ENCODE data around the gene GAS7.
A peak's percentile ranks its signal among the peaks of the same experiment; 100 is the strongest.

Gene GAS7

GRCh38 chr17:10135539-10136257 is 62.7 kb downstream of the GAS7 start:
- DNase-seq (ENCODE audit: low read depth) = no peak

DNA sequence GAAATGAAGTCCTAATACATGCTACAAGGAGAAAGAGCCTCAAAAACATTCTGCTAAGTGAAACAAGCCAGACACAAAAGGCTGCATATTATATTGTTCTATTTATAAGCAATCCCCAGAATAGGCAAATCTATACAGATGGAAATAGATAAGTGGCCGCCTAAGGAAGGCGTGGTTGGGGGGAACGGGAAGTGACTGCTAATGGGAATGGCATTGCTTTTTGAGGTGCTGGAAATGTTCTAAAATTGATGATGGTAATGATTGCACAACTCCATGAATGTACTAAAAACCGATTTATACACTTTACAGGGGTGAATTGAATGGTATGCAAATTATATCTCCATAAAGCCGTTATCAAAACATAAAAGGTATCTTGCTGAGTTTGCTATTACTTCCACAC is 67.7 kb downstream of the GAS7 start:
- DNase-seq (ENCODE audit: low read depth) = no peak

DNA sequence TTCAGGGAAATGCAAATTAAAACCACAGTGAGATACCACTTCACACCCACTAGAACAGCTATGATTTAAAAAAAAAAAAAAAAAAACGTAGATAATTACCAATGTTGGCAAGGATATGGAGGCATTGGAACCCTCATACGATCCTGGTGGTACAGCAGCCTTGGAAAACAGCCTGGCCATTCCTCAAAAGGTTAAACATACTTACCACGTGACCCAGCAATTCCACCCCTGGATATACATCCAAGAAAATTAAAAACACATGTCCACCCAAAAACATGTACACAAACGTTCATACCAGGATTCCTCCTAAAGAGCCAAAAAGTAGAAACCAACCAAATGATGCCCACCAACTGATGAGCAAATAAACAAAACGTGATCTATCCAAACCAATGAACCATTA is 68.1 kb downstream of the GAS7 start:
- no peak for DNase-seq (ENCODE audit: low read depth)

- DNase-seq (ENCODE audit: low read depth) = peak; percentile 89
These were observed 70.5 kb downstream of the GAS7 start for GRCh38 chr17:10127819-10128425.

DNA sequence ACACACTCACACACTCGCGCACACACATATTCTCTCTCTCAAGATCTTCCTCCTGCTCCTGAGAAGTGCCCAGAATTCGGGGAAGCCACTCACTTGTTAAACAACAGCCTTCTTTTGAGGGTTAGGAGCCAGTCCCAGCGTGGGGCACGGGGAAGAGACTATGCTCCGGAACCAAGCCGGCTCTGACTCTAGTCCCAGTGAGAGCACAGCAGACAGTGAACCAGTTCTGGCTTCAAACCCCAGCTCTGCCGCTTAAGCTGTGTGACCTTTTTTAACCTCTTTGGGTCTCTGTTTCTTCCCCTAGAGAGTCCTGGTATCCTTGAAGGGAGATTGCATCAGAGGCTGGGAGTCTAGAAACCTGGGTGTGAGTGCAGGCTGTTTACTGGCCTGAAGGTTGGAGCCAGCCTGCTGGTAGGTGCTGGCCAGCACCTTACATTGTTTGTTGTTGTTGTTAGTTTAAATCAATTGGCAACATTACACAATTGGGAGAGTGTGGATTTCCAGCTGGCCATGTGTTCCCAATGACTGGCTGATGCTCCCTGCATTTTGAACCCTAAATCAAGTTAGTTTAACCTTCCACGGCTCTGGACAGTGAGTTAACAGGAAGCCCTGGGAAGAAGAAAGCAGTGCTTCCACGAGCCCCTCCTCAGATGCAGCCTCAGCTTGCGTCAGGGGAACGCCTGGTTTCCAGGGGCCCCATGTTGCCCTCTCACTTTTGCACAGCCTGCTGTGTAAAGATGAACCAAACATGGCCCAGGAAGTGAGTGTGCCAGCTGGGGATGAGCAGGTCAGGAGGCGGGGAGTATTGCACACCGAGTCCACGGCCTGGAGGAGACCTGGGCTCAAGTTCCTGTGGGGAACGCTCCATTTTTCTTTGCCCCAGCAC is 71.5 kb downstream of the GAS7 start:
- no peak for DNase-seq (ENCODE audit: low read depth)

GRCh38 chr17:10126276-10126615 is 72.2 kb downstream of the GAS7 start:
- no peak for DNase-seq (ENCODE audit: low read depth)

GRCh38 chr17:10125531-10126275 is 72.7 kb downstream of the GAS7 start:
- DNase-seq (ENCODE audit: low read depth) = no peak

GRCh38 chr17:10123093-10123492 is 75.3 kb downstream of the GAS7 start:
- DNase-seq (ENCODE audit: low read depth) = no peak

DNA sequence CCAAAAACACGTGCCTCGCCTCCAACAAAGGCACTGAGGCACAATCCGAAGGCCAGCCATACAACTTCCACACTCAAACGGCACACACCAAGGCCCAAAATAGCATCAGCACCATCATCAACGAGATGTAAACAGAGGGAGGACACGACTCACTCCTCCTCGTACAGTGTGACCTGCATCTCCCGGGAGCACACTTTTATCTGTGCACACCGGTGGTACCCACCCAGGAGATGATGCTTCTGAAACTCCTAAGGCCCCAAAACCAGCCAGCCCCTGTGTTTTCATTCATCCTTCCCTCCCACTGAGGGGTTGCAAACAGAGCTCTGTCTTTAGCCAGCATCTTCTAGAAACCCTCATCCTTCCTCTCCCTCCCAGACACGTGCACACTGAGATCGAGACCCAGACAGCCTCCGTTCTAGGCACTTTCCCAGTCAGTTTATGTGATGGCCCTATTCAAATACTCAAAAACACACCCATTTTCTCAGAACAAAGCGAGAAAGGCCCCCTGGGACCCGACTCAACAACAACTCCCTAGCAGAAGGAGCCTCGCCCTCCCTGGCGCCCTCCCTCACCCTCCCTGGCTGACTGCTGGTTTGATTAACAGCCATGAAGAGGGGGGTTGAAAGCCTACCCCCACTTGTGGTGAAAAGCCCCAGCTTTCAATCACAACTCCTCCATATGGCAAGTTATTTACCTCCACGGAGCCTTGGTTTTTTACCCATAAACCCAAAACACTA is 76.3 kb downstream of the GAS7 start:
- no peak for DNase-seq (ENCODE audit: low read depth)

GRCh38 chr17:10120749-10121148 is 77.7 kb downstream of the GAS7 start:
- DNase-seq (ENCODE audit: low read depth) = no peak

DNA sequence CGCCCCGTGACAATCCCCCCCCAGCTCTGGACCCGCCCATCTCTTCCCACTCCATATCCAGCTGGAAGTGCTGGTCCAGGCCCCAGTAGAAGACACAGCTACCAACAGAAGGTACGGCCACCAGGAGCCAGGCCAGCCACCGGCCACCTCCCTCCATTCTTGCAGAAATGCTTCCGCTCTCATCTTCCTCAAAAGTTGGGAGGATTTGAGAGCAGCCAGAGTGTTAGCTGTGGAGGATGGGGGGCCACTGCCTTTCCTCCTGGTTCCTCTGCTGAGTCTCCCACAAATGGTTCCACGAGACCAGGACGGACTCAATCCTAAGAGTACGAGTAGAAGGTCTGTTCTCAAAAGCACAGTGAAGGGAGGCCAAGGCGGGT is 78.3 kb downstream of the GAS7 start:
- no peak for DNase-seq (ENCODE audit: low read depth)

DNA sequence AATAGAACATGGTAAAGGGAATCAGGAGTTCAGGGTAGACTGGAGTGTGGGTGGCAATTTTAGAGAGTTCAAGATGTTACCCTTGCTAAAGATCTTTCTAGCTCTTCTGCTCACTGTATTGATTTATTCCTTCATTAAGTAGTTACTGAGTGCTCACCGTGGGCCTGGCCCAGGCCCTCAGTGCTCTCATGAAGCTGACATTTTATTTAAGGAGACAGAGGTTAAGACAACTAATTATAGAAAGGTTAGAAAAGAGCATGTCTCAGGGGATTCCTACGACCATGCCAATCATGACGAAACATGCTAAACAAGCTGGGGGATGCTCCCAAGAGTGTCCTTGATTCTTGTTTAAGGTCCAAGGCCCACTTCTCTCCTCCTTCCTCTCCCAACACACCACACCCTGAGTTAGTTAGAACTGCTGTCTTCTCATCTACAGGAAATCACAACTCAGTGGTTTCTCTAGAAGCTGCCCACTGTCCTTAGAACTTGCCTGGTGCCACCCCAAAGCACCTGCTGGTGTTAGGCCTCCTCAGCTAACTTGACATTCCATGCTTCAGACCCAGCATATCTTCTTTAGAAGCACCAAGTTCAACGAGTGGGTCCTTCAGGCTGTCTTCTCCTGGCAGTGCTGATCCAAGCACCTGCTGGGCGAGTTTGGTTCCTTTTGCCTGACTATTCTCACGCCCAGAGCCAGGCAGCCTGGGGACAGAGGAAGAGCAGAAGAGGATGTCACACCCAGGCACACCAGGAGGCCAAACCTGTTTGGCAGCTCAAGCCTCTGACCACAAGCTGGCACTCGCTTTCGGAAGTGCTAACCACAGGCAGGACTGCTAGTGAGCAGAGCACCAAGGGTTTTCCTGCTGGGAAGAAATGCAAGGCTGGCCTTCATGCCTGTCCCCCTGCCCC is 79.0 kb downstream of the GAS7 start:
- DNase-seq (ENCODE audit: low read depth) = no peak

DNA sequence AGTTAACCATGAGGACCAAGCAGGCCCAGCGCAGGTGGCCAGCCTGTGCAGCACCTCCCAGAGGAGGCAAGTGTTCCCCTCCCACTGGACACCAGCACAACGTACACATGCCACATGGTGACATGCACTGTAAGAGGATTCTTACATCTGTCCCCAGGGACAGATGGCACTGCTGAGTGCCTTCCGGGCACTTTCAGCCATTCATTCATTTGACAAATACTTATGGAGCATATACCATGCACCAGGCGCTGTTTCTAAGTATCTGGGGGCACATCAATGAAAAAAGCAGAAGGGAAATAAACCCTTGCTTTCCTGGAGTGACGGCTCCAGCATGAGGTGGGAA is 79.6 kb downstream of the GAS7 start:
- DNase-seq (ENCODE audit: low read depth) = no peak

DNA sequence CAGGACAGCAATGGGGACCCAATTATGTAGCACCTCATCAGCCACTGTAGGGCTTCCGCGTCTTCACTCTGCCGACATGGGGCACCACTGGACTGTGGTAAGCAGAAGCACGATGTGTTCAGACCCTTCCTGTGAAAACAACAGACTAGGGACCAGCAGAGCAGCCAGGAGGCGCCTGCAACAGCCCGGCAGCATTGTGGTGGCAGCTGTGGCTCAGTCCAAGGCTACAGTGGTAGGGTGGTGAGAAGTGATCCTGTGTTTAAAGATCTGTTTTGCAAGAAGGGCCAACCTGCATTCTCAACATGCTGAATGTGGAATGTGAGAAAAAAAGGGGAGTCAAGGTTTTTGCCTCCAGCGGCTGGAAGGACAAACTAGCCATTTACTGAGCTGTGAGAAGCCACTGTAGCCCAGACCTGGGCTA is 80.8 kb downstream of the GAS7 start:
- no peak for DNase-seq (ENCODE audit: low read depth)

DNA sequence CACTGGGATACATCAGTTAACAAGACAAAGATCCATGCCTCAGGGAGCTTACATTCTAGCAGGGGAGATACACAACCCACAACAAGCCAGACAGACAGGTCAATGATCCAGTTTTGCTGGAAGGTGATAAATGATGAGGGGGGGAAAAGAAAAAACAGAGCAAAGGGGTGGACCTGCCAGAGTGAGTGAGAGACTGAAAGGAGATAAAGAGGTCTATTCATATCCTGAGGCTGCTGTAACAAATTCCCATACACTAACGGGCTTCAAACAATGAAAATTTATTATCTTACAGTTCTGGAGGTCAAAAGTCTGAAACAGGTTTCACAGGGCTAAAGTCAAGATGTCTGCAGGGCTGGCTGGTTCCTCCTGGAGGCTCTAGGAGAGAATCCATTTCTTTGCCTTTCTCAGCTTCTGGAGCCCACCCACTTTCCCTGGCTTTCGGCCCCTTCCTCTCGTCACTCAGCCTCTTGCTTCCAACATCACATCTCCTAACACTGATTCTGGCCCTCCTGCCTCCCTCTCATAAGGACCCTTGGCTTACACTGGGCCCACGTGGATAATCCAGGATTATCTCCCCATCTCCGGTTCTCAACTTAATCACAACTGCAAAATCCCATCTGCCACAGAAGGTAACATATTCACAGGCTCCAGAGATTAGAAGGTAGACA is 81.5 kb downstream of the GAS7 start:
- no peak for DNase-seq (ENCODE audit: low read depth)

- no peak for DNase-seq (ENCODE audit: low read depth)
These were observed 82.1 kb downstream of the GAS7 start for GRCh38 chr17:10116267-10116666.

DNA sequence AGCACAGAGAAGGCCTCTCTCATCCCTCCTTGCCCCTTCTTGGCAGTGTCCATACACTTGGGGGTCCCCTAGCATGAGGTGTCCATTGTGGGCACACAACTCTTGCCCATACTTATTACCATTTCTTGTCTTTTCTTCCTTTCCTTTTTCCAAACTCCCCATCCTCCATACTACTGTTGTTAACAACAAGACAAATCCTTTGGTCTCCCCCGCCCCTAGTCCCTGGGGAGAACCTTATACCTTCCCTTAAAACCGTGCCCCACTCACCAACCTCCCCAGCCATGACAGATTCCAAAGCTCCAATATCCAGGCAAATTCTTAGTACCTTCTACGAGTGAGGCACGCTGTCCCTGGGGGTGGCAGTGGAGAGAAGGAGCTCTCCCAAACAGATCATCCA is 82.9 kb downstream of the GAS7 start:
- DNase-seq (ENCODE audit: low read depth) = no peak

DNA sequence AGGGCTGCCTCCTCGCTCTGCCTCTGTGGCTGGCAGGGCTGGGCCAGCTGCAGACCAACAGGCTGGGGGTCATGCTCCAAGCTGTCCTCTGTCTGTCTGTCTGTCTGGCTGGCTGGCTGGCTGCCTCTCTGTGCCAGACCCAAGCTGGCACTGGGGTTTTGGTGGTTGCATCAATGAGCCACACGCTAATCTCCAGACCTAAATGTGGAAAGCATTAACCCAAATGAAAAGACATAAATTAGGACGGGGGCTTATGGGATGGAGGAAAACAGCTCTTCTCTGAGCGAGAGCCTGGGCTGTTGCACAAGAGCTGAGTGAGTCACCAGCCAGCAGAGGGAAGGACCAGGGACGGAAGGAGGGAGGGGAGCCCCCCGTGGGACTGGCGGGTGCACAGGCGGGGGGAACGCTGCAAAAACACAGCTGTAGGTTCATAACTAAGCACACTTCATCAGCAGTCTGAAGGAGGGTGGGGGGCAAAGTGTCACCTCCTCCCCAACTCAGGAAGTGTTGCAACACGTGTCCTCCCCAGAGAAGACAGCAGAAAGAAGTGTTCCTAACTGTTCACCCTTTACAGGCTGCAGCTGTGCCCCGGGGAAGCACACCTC is 83.4 kb downstream of the GAS7 start:
- peak; percentile 79 for DNase-seq (ENCODE audit: low read depth)

- DNase-seq (ENCODE audit: low read depth) = no peak
These were observed 85.4 kb downstream of the GAS7 start for GRCh38 chr17:10112962-10113361.

- no peak for DNase-seq (ENCODE audit: low read depth)
These were observed 86.4 kb downstream of the GAS7 start for GRCh38 chr17:10111907-10112452.
